Activated naive CD4-positive, alpha-beta T cell treated with anti-CD3 and anti-CD28 coated beads, Interleukin-2, amount 10 ng/mL, durations not matched to agents 7 days and 5 days (primary cell): ENCODE results near the gene KCNJ8.

Experiments
- CTCF ChIA-PET: fragments of 350-600 bp; sonication (Branson Sonifier 250); formaldehyde crosslinking; loops from one replicate; lab custom pipeline; 2021; ENCODE audit warnings: antibody characterized with exemption; lab: Charles Lee
- DNase-seq: peaks from one replicate; pipeline ENCODE4 v3.0.0-alpha.2; 2020
- H3K27ac Mint-ChIP-seq: one replicate; pipeline ENCODE4 v1.8.0; 2021; ENCODE audit warnings: mild to moderate bottlenecking, moderate library complexity, mixed read lengths
- H3K27me3 Mint-ChIP-seq: one replicate; pipeline ENCODE4 v1.8.0; 2021; ENCODE audit warnings: mild to moderate bottlenecking, mixed read lengths
- H3K36me3 Mint-ChIP-seq: one replicate; pipeline ENCODE4 v1.8.0; 2021; ENCODE audit warnings: mixed read lengths
- H3K4me1 Mint-ChIP-seq: one replicate; pipeline ENCODE4 v1.8.0; 2021; ENCODE audit warnings: mixed read lengths
- H3K4me3 Mint-ChIP-seq: one replicate; pipeline ENCODE4 v1.8.0; 2021; ENCODE audit warnings: mild to moderate bottlenecking, moderate library complexity, mixed read lengths
- H3K9me3 Mint-ChIP-seq: one replicate; pipeline ENCODE4 v1.8.0; 2021; ENCODE audit warnings: mixed read lengths

KCNJ8 gene

GRCh38 chr12:21717767-21718166 lies 56.7 kb downstream of the KCNJ8 start:
- Mint-ChIP-seq H3K4me1 (no peaks in the 10 kb centered on the region), H3K9me3 (no peaks in the 10 kb centered on the region), H3K4me3 (no peak overlapping the region), H3K27me3 (no peaks in the 10 kb centered on the region), H3K27ac (no peak overlapping the region), H3K36me3 (no peaks in the 10 kb centered on the region)
- no peak for DNase-seq
- CTCF ChIA-PET, result interaction anchor here (0.5 kb wide), 1 partner anchor 691 kb away, joined by 3 read pairs; no protein-coding TSS in a partner anchor

- no peak for DNase-seq
- Mint-ChIP-seq H3K27me3 (no peaks in the 10 kb centered on the region), H3K27ac (no peak overlapping the region), H3K9me3 (no peaks in the 10 kb centered on the region), H3K36me3 (no peaks in the 10 kb centered on the region), H3K4me1 (peaks cover 4% of the 10 kb centered on the region), H3K4me3 (no peak overlapping the region)
- CTCF ChIA-PET, result no interaction called here
Measured at GRCh38 chr12:21715386-21715785, 59.1 kb downstream of the KCNJ8 start.
